ENCODE results near the gene ITGAE.

The ITGAE gene

DNA sequence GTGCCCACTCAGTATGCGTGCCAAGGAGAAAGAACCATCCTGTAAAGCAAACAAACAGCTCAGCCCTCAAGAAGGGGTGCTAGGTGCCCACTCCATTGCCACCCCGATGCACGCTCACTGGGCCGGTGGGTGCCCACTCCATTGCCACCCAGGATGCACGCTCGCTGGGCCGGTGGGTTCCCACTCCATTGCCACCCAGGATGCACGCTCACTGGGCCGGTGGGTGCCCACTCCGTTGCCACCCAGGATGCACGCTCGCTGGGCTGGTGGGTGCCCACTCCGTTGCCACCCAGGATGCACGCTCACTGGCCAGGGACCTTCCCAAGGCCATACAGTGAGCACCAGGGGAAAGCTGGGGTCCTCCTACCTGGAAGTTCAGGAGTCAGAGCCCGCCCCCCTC, 49.2 kb downstream of the ITGAE start:
- H3K36me3 ChIP-seq (ENCODE audit: control insufficient read depth in 1 of 2, insufficient read depth in 2 of 2, low read length in 2 of 2), result no peaks in the 10 kb centered on the region
- no peak overlapping the region for H3K4me3 ChIP-seq (ENCODE audit: low read depth in 1 of 2, low read length in 2 of 2)
- H3K9me3 ChIP-seq (ENCODE audit: control insufficient read depth in 1 of 2, low read length in 2 of 2), result no peaks in the 10 kb centered on the region
- peaks cover 0 to 7% of the 10 kb centered on the region in 2 donors for H3K4me1 ChIP-seq (ENCODE audit: control insufficient read depth in 1 of 2, insufficient read depth in 2 of 2, low read length in 2 of 2)
- no peak overlapping the region for H3K27ac ChIP-seq (ENCODE audit: low read depth, low read length)
- no peak overlapping the region for H3K9ac ChIP-seq (ENCODE audit: low read depth in 1 of 2, low read length in 2 of 2)
- H3K27me3 ChIP-seq (ENCODE audit: control insufficient read depth in 1 of 2, insufficient read depth in 2 of 2, low read length in 2 of 2), result no peaks in the 10 kb centered on the region

DNA sequence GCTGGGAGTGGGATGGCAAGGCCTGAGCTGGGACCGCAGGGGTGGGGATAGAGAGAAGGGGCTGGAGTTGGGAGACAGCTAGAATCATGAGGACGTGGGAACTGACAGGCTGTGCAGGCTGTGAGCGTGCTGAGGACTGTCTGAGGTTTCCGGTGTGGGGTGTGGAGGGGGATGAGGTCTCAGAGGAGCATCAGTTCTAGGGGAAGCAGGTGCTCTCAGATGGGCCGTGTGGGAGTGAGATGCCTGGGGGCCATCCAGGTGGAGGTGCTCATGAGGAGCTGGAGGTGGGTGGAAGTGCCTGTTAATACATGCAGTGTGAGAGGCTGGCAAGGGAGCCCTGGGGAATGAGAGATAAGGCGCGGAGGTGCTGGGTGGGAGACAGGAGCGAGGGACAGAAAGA, 50.1 kb downstream of the ITGAE start:
- H3K36me3 ChIP-seq (ENCODE audit: control insufficient read depth in 1 of 2, insufficient read depth in 2 of 2, low read length in 2 of 2), result no peaks in the 10 kb centered on the region
- no peaks in the 10 kb centered on the region for H3K27me3 ChIP-seq (ENCODE audit: control insufficient read depth in 1 of 2, insufficient read depth in 2 of 2, low read length in 2 of 2)
- H3K27ac ChIP-seq (ENCODE audit: low read depth, low read length), result no peak overlapping the region
- H3K9ac ChIP-seq (ENCODE audit: low read depth in 1 of 2, low read length in 2 of 2), result no peak overlapping the region
- H3K4me1 ChIP-seq (ENCODE audit: control insufficient read depth in 1 of 2, insufficient read depth in 2 of 2, low read length in 2 of 2), result peaks cover 0 to 7% of the 10 kb centered on the region in 2 donors
- no peak overlapping the region for H3K4me3 ChIP-seq (ENCODE audit: low read depth in 1 of 2, low read length in 2 of 2)
- no peaks in the 10 kb centered on the region for H3K9me3 ChIP-seq (ENCODE audit: control insufficient read depth in 1 of 2, low read length in 2 of 2)

DNA sequence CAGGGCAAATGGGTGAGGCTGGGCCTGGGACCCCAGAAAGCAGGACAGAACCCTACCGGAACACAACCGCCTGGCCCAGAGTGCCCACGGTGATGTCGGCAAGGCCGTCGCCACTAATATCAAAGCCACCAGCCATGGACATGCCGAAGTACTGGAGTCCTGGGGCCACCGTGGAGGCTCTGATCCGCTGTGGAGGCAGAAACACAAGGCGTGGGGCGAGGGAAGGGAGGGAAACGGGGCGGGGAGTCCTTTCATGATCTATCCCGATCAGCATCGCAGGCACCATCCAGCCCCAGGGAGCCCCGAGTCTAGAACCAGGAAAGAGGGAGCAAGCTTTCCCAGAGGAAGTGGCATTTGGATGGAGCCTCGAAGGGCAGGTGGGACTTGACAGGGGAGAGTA, 50.7 kb downstream of the ITGAE start:
- Histone ChIP-seq H3K4me1 (ENCODE audit: control insufficient read depth in 1 of 2, insufficient read depth in 2 of 2, low read length in 2 of 2) (peaks cover 0 to 2% of the 10 kb centered on the region in 2 donors), H3K27ac (ENCODE audit: low read depth, low read length) (no peak overlapping the region), H3K27me3 (ENCODE audit: control insufficient read depth in 1 of 2, insufficient read depth in 2 of 2, low read length in 2 of 2) (no peaks in the 10 kb centered on the region), H3K36me3 (ENCODE audit: control insufficient read depth in 1 of 2, insufficient read depth in 2 of 2, low read length in 2 of 2) (no peaks in the 10 kb centered on the region), H3K9ac (ENCODE audit: low read depth in 1 of 2, low read length in 2 of 2) (no peak overlapping the region), H3K9me3 (ENCODE audit: control insufficient read depth in 1 of 2, low read length in 2 of 2) (no peaks in the 10 kb centered on the region), H3K4me3 (ENCODE audit: low read depth in 1 of 2, low read length in 2 of 2) (no peak overlapping the region)

GRCh38 chr17:3748576-3748975, 52.4 kb downstream of the ITGAE start:
- Histone ChIP-seq H3K27me3 (ENCODE audit: control insufficient read depth in 1 of 2, insufficient read depth in 2 of 2, low read length in 2 of 2) (no peaks in the 10 kb centered on the region), H3K27ac (ENCODE audit: low read depth, low read length) (no peak overlapping the region), H3K9ac (ENCODE audit: low read depth in 1 of 2, low read length in 2 of 2) (no peak overlapping the region), H3K9me3 (ENCODE audit: control insufficient read depth in 1 of 2, low read length in 2 of 2) (no peaks in the 10 kb centered on the region), H3K4me3 (ENCODE audit: low read depth in 1 of 2, low read length in 2 of 2) (no peak overlapping the region), H3K4me1 (ENCODE audit: control insufficient read depth in 1 of 2, insufficient read depth in 2 of 2, low read length in 2 of 2) (no peaks in the 10 kb centered on the region), H3K36me3 (ENCODE audit: control insufficient read depth in 1 of 2, insufficient read depth in 2 of 2, low read length in 2 of 2) (no peaks in the 10 kb centered on the region)

DNA sequence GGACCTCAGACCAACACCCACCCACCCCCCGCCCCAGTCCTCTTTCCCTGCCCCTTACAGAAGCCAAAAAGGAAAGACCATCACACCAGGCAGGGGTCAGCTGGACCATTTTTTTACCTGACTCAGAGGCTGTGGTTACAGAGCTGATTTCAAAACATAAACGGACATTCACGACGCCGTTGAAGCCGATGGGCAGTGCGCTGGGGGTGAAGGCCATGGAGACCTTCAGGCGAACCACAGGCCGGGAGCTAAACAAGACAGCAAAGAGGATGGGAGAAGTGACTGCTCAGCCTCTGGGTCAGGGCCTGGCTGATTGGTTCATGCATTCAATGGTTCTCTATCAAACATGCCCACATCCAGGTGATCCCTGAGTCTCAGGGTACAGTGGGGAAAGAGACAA, 53.2 kb downstream of the ITGAE start:
- Histone ChIP-seq H3K27me3 (ENCODE audit: control insufficient read depth in 1 of 2, insufficient read depth in 2 of 2, low read length in 2 of 2) (no peaks in the 10 kb centered on the region), H3K4me3 (ENCODE audit: low read depth in 1 of 2, low read length in 2 of 2) (no peak overlapping the region), H3K9me3 (ENCODE audit: control insufficient read depth in 1 of 2, low read length in 2 of 2) (no peaks in the 10 kb centered on the region)

GRCh38 chr17:3745071-3745470, 55.9 kb downstream of the ITGAE start:
- H3K9me3 ChIP-seq (ENCODE audit: control insufficient read depth in 1 of 2, low read length in 2 of 2), result no peaks in the 10 kb centered on the region
- no peak overlapping the region for H3K4me3 ChIP-seq (ENCODE audit: low read depth in 1 of 2, low read length in 2 of 2)
- H3K4me1 ChIP-seq (ENCODE audit: control insufficient read depth in 1 of 2, insufficient read depth in 2 of 2, low read length in 2 of 2), result no peaks in the 10 kb centered on the region
- H3K27ac ChIP-seq (ENCODE audit: low read depth, low read length), result no peak overlapping the region
- no peaks in the 10 kb centered on the region for H3K27me3 ChIP-seq (ENCODE audit: control insufficient read depth in 1 of 2, insufficient read depth in 2 of 2, low read length in 2 of 2)
- H3K9ac ChIP-seq (ENCODE audit: low read depth in 1 of 2, low read length in 2 of 2), result no peak overlapping the region
- no peaks in the 10 kb centered on the region for H3K36me3 ChIP-seq (ENCODE audit: control insufficient read depth in 1 of 2, insufficient read depth in 2 of 2, low read length in 2 of 2)

More for the DNA sequence above, 53.2 kb downstream of the ITGAE start:
- Histone ChIP-seq H3K27ac (ENCODE audit: low read depth, low read length) (no peak overlapping the region), H3K4me1 (ENCODE audit: control insufficient read depth in 1 of 2, insufficient read depth in 2 of 2, low read length in 2 of 2) (no peaks in the 10 kb centered on the region), H3K36me3 (ENCODE audit: control insufficient read depth in 1 of 2, insufficient read depth in 2 of 2, low read length in 2 of 2) (no peaks in the 10 kb centered on the region), H3K9ac (ENCODE audit: low read depth in 1 of 2, low read length in 2 of 2) (no peak overlapping the region)

DNA sequence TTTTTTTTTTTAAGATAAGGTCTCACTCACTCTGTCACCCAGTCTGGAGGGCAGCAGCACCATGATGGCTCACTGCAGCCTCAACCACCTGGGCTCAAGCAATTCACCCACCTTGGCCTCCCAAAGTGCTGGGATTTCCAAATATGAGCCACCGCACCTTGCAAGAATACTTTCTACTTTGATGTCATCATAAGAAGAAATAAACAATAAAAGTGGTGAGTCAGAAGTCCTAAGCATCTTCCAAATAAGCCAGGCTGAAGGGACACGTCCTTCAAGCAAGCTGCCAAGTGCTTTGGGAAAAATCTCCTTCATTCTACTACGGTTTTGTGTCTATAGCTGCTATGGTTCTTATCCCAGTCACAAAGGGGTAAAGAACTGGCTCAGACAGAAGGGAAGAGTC, 57.0 kb downstream of the ITGAE start:
- Histone ChIP-seq H3K9me3 (ENCODE audit: control insufficient read depth in 1 of 2, low read length in 2 of 2) (no peaks in the 10 kb centered on the region), H3K27ac (ENCODE audit: low read depth, low read length) (no peak overlapping the region), H3K9ac (ENCODE audit: low read depth in 1 of 2, low read length in 2 of 2) (no peak overlapping the region), H3K4me3 (ENCODE audit: low read depth in 1 of 2, low read length in 2 of 2) (no peak overlapping the region), H3K4me1 (ENCODE audit: control insufficient read depth in 1 of 2, insufficient read depth in 2 of 2, low read length in 2 of 2) (peaks cover 3 to 9% of the 10 kb centered on the region in 2 donors), H3K27me3 (ENCODE audit: control insufficient read depth in 1 of 2, insufficient read depth in 2 of 2, low read length in 2 of 2) (no peaks in the 10 kb centered on the region), H3K36me3 (ENCODE audit: control insufficient read depth in 1 of 2, insufficient read depth in 2 of 2, low read length in 2 of 2) (no peaks in the 10 kb centered on the region)

DNA sequence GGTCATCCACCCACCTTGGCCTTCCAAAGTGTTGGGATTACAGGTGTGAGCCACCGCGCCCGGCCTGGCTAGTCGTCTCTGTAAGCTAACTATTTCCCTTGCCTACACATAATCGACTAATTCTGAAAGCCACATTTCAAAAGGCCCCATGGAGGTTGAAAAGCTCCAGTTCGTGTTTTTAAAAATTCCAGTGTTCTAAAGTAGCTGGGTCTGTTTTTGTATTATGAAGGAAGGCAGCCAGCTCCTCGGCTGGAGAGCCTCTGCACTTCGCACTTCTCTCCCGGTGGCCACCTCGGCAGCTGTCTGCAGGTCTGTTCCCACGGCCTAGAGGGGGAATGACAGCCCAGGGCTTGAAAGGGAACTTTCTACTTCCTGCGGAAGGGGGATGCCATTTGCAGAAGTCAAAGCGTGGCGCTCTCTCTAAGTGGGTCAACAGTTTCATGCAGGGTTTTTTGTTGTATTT, 60.3 kb downstream of the ITGAE start:
- Histone ChIP-seq H3K27ac (ENCODE audit: low read depth, low read length) (no peak overlapping the region), H3K4me3 (ENCODE audit: low read depth in 1 of 2, low read length in 2 of 2) (no peak overlapping the region), H3K36me3 (ENCODE audit: control insufficient read depth in 1 of 2, insufficient read depth in 2 of 2, low read length in 2 of 2) (no peaks in the 10 kb centered on the region), H3K4me1 (ENCODE audit: control insufficient read depth in 1 of 2, insufficient read depth in 2 of 2, low read length in 2 of 2) (peaks cover 16 to 20% of the 10 kb centered on the region in 2 donors), H3K9me3 (ENCODE audit: control insufficient read depth in 1 of 2, low read length in 2 of 2) (no peaks in the 10 kb centered on the region), H3K27me3 (ENCODE audit: control insufficient read depth in 1 of 2, insufficient read depth in 2 of 2, low read length in 2 of 2) (no peaks in the 10 kb centered on the region), H3K9ac (ENCODE audit: low read depth in 1 of 2, low read length in 2 of 2) (no peak overlapping the region)

DNA sequence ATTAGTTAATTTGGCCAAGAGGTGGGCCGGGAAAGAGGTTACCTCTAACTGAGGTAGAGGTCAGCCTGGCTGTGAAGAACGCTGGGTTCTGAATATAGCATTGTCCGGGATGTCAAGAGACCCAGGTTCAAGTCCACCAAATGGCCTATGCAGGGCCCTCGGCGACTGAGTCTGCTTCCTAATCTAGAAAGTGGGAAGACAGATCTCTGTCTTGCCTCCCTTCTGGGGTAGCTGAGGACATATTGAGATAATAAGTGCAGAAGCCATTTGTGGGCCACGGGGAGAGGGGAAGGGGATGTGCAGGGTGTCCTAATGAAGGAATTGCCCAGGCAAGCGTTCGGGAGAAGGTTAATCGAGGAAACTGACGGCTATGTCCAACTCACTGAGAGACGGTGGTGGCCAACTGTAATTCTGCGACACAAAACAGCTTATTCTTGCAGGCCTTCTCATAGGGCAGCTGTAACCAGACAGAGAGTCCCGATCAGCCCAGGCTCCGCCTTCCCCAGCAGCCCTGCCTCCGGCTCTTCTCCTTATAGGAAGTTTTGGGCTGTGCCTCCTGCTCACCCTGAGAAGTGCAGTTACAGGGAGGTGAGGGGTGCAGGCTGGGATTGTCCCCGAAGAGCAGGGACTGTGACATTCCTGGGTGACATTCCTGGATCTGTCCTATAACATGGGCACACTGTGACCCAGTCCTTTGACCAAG, 61.4 kb downstream of the ITGAE start:
- Histone ChIP-seq H3K4me3 (ENCODE audit: low read depth in 1 of 2, low read length in 2 of 2) (no peak overlapping the region), H3K36me3 (ENCODE audit: control insufficient read depth in 1 of 2, insufficient read depth in 2 of 2, low read length in 2 of 2) (no peaks in the 10 kb centered on the region), H3K4me1 (ENCODE audit: control insufficient read depth in 1 of 2, insufficient read depth in 2 of 2, low read length in 2 of 2) (peaks cover 16 to 20% of the 10 kb centered on the region in 2 donors), H3K9me3 (ENCODE audit: control insufficient read depth in 1 of 2, low read length in 2 of 2) (no peaks in the 10 kb centered on the region), H3K27ac (ENCODE audit: low read depth, low read length) (no peak overlapping the region), H3K9ac (ENCODE audit: low read depth in 1 of 2, low read length in 2 of 2) (peak overlapping the region in 1 of 2 donors; percentile 9), H3K27me3 (ENCODE audit: control insufficient read depth in 1 of 2, insufficient read depth in 2 of 2, low read length in 2 of 2) (no peaks in the 10 kb centered on the region)

GRCh38 chr17:3738562-3739295, 62.3 kb downstream of the ITGAE start:
- H3K4me1 ChIP-seq (ENCODE audit: control insufficient read depth in 1 of 2, insufficient read depth in 2 of 2, low read length in 2 of 2), result peaks cover 16 to 20% of the 10 kb centered on the region in 2 donors
- H3K9ac ChIP-seq (ENCODE audit: low read depth in 1 of 2, low read length in 2 of 2), result peak overlapping the region; percentile 9 to 43
- H3K27ac ChIP-seq (ENCODE audit: low read depth, low read length), result peak overlapping the region; percentile 11
- H3K36me3 ChIP-seq (ENCODE audit: control insufficient read depth in 1 of 2, insufficient read depth in 2 of 2, low read length in 2 of 2), result no peaks in the 10 kb centered on the region
- H3K27me3 ChIP-seq (ENCODE audit: control insufficient read depth in 1 of 2, insufficient read depth in 2 of 2, low read length in 2 of 2), result no peaks in the 10 kb centered on the region
- H3K9me3 ChIP-seq (ENCODE audit: control insufficient read depth in 1 of 2, low read length in 2 of 2), result no peaks in the 10 kb centered on the region
- H3K4me3 ChIP-seq (ENCODE audit: low read depth in 1 of 2, low read length in 2 of 2), result peak overlapping the region; percentile 19 to 40
